Measurements from ENCODE around the gene USP26. TPM values are rescaled to one million over a fixed set of nuclear protein-coding genes. Genes with fewer than 3 reads are reported as not detected.

USP26 gene
- total and polyA plus RNA-seq, 2 donors (not counting 1 experiment from before 2014, with no cell fraction given) = not detected

- no peaks in the 10 kb centered on the region for H3K79me2 ChIP-seq (ENCODE audit: control insufficient read depth, insufficient read depth, low read length)
- H3K36me3 ChIP-seq (ENCODE audit: control insufficient read depth, insufficient read depth, low read length) = no peaks in the 10 kb centered on the region
- H3K9ac ChIP-seq (ENCODE audit: insufficient read depth, low read length) = no peak overlapping the region
- no peak overlapping the region for H3K27ac ChIP-seq (ENCODE audit: insufficient read depth, low read length)
- H3K4me2 ChIP-seq (ENCODE audit: extremely low read depth, insufficient read depth, low read length) = no peak overlapping the region
- H2AFZ ChIP-seq (ENCODE audit: low read length) = no peak overlapping the region
- TF ChIP-seq CTCF (conservative IDR thresholded peaks at IDR 0.05 in 1 of 2, IDR thresholded peaks at IDR 0.05 in 1 of 2; ENCODE audit: low read depth in 1 of 2, low read length in 2 of 2) (no peak), EZH2 (IDR thresholded peaks at IDR 0.05; ENCODE audit: low read length, missing control alignments) (no peak)
- DNase-seq (ENCODE audit: low read depth in 2 of 2) = peak; percentile 11 to 36
- H3K9me3 ChIP-seq (ENCODE audit: control insufficient read depth, insufficient read depth, low read depth, low read length) = no peaks in the 10 kb centered on the region
- H3K4me1 ChIP-seq (ENCODE audit: control insufficient read depth, extremely low read depth, insufficient read depth, low read length) = no peaks in the 10 kb centered on the region
- no peak overlapping the region for H3K4me3 ChIP-seq (replicated peaks in 1 of 4; ENCODE audit: control extremely low read depth in 1 of 4, insufficient read depth in 1 of 4, low read depth in 3 of 4, low read length in 4 of 4)
- H3K27me3 ChIP-seq (ENCODE audit: control insufficient read depth, insufficient read depth, low read length) = no peaks in the 10 kb centered on the region
- no peaks in the 10 kb centered on the region for H4K20me1 ChIP-seq (ENCODE audit: control insufficient read depth, extremely low read depth, insufficient read depth, low read length)
Observed at GRCh38 chrX:133053861-133054598, 42.9 kb downstream of the USP26 start.

GRCh38 chrX:133048751-133049150, 48.2 kb downstream of the USP26 start:
- H3K9me3 ChIP-seq (ENCODE audit: control insufficient read depth, insufficient read depth, low read depth, low read length) = no peaks in the 10 kb centered on the region
- H3K4me1 ChIP-seq (ENCODE audit: control insufficient read depth, extremely low read depth, insufficient read depth, low read length) = no peaks in the 10 kb centered on the region
- TF ChIP-seq EZH2 (IDR thresholded peaks at IDR 0.05; ENCODE audit: low read length, missing control alignments) = no peak

GRCh38 chrX:133046601-133047000, 50.3 kb downstream of the USP26 start:
- no peaks in the 10 kb centered on the region for H3K36me3 ChIP-seq (ENCODE audit: control insufficient read depth, insufficient read depth, low read length)
- no peaks in the 10 kb centered on the region for H4K20me1 ChIP-seq (ENCODE audit: control insufficient read depth, extremely low read depth, insufficient read depth, low read length)
- H3K79me2 ChIP-seq (ENCODE audit: control insufficient read depth, insufficient read depth, low read length) = no peaks in the 10 kb centered on the region
- H2AFZ ChIP-seq (ENCODE audit: low read length) = no peak overlapping the region
- H3K27ac ChIP-seq (ENCODE audit: insufficient read depth, low read length) = no peak overlapping the region
- H3K4me1 ChIP-seq (ENCODE audit: control insufficient read depth, extremely low read depth, insufficient read depth, low read length) = no peaks in the 10 kb centered on the region
- no peak overlapping the region for H3K4me2 ChIP-seq (ENCODE audit: extremely low read depth, insufficient read depth, low read length)
- H3K4me3 ChIP-seq (replicated peaks in 1 of 4; ENCODE audit: control extremely low read depth in 1 of 4, insufficient read depth in 1 of 4, low read depth in 3 of 4, low read length in 4 of 4) = no peak overlapping the region
- no peak for TF ChIP-seq CTCF (conservative IDR thresholded peaks at IDR 0.05 in 1 of 2, IDR thresholded peaks at IDR 0.05 in 1 of 2; ENCODE audit: low read depth in 1 of 2, low read length in 2 of 2)
- no peak for TF ChIP-seq EZH2 (IDR thresholded peaks at IDR 0.05; ENCODE audit: low read length, missing control alignments)
- no peak overlapping the region for H3K9ac ChIP-seq (ENCODE audit: insufficient read depth, low read length)
- DNase-seq (ENCODE audit: low read depth in 2 of 2) = no peak
- H3K9me3 ChIP-seq (ENCODE audit: control insufficient read depth, insufficient read depth, low read depth, low read length) = no peaks in the 10 kb centered on the region
- no peaks in the 10 kb centered on the region for H3K27me3 ChIP-seq (ENCODE audit: control insufficient read depth, insufficient read depth, low read length)

More at GRCh38 chrX:133048751-133049150, 48.2 kb downstream of the USP26 start:
- H4K20me1 ChIP-seq (ENCODE audit: control insufficient read depth, extremely low read depth, insufficient read depth, low read length) = no peaks in the 10 kb centered on the region
- H2AFZ ChIP-seq (ENCODE audit: low read length) = no peak overlapping the region
- H3K4me3 ChIP-seq (replicated peaks in 1 of 4; ENCODE audit: control extremely low read depth in 1 of 4, insufficient read depth in 1 of 4, low read depth in 3 of 4, low read length in 4 of 4) = no peak overlapping the region
- no peaks in the 10 kb centered on the region for H3K79me2 ChIP-seq (ENCODE audit: control insufficient read depth, insufficient read depth, low read length)
- DNase-seq (ENCODE audit: low read depth in 2 of 2) = no peak
- no peak overlapping the region for H3K4me2 ChIP-seq (ENCODE audit: extremely low read depth, insufficient read depth, low read length)
- H3K9ac ChIP-seq (ENCODE audit: insufficient read depth, low read length) = no peak overlapping the region
- no peaks in the 10 kb centered on the region for H3K36me3 ChIP-seq (ENCODE audit: control insufficient read depth, insufficient read depth, low read length)
- no peak overlapping the region for H3K27ac ChIP-seq (ENCODE audit: insufficient read depth, low read length)
- no peaks in the 10 kb centered on the region for H3K27me3 ChIP-seq (ENCODE audit: control insufficient read depth, insufficient read depth, low read length)
